GM18505 (cell line): ENCODE data around the gene CD28.

Experiments
- ATAC-seq: cut with Tn5 transposase; IDR thresholded peaks from one replicate; pipeline ENCODE4 v1.9.1; 2021; ENCODE audit not compliant: unreplicated experiment
- POLR2A ChIP-seq: IDR thresholded peaks from 4 replicates; pipeline ENCODE4 v1.6.1; 2011; ENCODE audit warnings: borderline replicate concordance; ENCODE audit not compliant: insufficient read depth, insufficient read length; ENCODE audit errors: extremely low read depth

CD28 gene

GRCh38 chr2:203711399-203711798 is 5.0 kb downstream of the CD28 start:
- no peak for TF ChIP-seq POLR2A
- ATAC-seq = no peak

- no peak for TF ChIP-seq POLR2A
- no peak for ATAC-seq
These were observed 6.9 kb downstream of the CD28 start for GRCh38 chr2:203713381-203713780.

- TF ChIP-seq POLR2A = no peak
- no peak for ATAC-seq
These were observed 7.7 kb downstream of the CD28 start for GRCh38 chr2:203714112-203714511.

DNA sequence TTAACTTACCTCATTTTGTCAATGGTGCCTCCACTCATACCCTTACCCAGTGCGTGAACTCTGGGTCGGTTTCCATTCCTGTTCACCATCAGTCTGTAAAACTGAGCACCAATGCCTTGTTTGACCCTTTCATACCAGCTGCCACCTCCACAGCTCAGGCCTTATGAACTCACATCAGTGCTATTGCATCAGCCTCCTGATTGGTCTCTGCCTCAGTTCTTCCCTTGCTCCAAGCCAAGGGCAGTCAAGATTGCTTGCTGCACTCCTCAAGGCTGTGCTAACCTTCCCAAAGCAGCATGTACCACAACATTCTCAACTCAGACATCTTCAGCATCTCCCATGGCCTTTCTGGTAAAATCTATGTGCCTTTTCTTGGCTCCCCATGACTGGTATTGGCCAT is 9.3 kb downstream of the CD28 start:
- no peak for TF ChIP-seq POLR2A
- no peak for ATAC-seq

GRCh38 chr2:203718087-203718486 is 11.6 kb downstream of the CD28 start:
- ATAC-seq = peak; percentile 88
- TF ChIP-seq POLR2A = no peak

DNA sequence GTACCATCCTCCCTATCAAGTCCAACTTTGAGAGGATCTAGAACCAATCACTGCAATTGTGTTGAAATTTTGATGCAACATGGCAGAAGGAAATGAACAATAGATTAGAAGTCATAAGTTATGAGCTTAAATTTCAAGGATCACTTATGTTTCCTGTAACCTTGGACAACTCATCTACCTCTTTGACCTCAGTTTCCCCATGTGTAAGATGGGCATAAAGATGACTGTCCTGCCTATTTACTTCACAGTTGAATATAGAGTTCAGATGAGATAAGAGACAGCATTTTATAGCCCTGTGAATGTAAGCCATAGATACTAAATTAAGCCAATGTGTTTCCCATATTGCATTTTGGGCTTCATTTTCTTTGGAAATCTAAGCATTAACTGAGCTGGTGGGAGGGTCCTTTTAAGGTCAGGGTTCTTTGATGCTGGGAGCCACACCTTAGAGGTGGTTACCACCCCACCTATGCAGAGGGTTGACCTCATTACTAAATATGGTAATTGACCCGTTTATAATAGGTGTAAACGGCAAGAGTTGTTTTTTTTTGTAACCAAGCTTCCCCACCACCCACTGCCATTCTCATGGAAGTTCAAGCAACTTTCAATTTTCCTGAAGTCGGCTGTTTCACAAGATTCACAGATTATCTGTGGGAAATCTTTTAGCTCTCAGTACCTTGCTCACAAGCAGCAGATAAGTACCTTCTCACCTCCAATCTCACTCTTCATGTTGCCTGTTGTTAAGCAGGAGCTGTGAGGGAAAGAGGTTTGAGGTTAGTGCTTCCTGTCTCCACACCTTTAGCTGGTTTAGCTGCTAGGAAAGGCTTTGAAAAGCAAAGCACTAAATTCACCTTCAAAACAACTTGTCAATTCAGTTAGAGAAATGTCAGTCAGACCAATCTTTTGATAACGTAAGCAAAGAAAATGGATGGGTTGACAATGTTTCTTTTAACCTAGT is 13.3 kb downstream of the CD28 start:
- TF ChIP-seq POLR2A = no peak
- no peak for ATAC-seq

GRCh38 chr2:203720915-203721672 is 14.7 kb downstream of the CD28 start:
- no peak for ATAC-seq
- no peak for TF ChIP-seq POLR2A

DNA sequence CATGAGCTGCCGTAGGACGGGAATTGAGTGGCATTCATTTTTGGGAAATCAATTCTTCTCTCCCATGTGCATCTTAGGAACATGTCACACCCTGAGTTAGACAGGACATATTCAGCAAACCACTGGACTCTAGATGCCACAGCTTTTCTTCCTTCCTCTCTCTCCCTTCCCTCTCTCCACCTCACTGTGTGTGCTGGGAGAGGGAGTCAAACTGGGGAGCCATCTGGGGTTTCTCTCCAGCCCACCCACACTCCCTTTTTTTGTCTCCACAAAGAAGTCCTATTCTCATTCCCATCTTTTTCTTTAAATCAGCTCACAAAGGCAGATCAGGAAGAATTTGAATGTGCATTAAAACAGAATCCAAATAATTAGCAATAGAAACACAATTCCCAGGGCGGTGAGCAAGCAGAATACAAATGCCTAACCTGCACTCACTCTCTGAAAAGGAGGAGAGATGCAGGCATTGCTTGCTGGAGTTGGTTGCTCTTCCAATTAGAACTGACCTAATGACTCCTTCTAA is 15.4 kb downstream of the CD28 start:
- ATAC-seq = no peak
- no peak for TF ChIP-seq POLR2A

DNA sequence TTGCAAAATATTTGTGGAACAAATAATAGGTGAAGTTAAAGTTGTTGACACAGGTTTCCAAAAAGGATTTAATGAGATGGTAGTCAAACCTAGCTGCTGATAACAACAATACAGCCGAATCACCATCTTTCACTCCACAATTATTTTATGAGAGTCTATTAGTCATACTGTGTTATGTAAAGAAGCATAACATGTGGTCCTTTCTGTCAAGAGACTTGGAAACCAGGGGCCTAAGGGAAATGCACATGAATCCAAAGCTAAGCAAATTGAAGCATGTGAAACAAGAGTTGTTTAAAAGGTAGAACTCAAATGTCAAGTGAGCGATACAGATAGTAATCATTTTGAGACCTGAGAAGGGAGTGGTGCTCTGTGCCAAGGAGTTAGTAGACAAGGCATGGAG is 16.0 kb downstream of the CD28 start:
- TF ChIP-seq POLR2A = no peak

DNA sequence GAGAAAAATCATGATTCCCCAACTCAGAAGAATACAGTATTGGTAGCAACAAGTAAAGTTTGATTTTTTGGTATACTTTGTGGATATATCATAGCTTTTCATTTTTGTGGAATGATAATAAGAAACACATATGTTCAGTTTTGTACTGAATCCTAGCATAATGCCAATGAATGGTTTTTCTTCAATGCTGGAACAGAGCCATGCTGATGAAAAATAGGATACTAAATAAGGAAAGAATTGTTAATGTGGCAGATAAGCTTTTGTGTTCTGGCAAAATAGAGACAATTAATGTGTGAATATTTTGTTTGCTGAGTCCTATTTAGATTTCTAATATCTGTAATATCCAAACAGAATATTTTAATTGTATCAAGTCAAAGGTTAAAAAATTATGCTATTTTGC is 21.9 kb downstream of the CD28 start:
- no peak for ATAC-seq

More for the DNA sequence above, 16.0 kb downstream of the CD28 start:
- no peak for ATAC-seq

GRCh38 chr2:203730076-203730729 is 23.8 kb downstream of the CD28 start:
- peak; percentile 74 for ATAC-seq

More for the DNA sequence above, 21.9 kb downstream of the CD28 start:
- no peak for TF ChIP-seq POLR2A

DNA sequence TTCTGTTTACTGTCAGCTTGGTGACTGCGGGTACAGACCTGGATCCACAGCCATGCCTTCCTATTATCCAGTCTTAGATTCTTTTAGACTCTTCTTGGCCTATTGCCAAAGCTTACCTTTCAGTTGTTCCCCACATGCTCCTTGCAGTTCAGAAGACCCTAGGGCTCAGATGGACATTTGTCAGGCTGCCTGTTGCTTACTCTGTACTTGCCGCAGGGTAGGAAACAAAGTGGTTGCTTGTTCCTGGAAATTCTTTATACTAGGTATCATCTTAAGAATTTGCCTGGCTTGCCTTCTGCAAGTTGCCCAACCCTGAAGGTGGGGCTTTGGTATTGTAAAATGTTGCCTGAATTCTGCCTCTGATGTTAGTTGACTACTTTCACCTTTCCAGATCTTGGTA is 24.4 kb downstream of the CD28 start:
- TF ChIP-seq POLR2A = no peak

More at GRCh38 chr2:203730076-203730729, 23.8 kb downstream of the CD28 start:
- no peak for TF ChIP-seq POLR2A

More for the DNA sequence above, 24.4 kb downstream of the CD28 start:
- ATAC-seq = no peak
